HG02623 (cell line): ENCODE measurements around the gene PLCB3.

Experiments used
- ATAC-seq: cut with Tn5 transposase; IDR thresholded peaks from one replicate; pipeline ENCODE4 v1.9.1; 2021; ENCODE audit warnings: moderate library complexity; ENCODE audit not compliant: unreplicated experiment

The PLCB3 gene

DNA sequence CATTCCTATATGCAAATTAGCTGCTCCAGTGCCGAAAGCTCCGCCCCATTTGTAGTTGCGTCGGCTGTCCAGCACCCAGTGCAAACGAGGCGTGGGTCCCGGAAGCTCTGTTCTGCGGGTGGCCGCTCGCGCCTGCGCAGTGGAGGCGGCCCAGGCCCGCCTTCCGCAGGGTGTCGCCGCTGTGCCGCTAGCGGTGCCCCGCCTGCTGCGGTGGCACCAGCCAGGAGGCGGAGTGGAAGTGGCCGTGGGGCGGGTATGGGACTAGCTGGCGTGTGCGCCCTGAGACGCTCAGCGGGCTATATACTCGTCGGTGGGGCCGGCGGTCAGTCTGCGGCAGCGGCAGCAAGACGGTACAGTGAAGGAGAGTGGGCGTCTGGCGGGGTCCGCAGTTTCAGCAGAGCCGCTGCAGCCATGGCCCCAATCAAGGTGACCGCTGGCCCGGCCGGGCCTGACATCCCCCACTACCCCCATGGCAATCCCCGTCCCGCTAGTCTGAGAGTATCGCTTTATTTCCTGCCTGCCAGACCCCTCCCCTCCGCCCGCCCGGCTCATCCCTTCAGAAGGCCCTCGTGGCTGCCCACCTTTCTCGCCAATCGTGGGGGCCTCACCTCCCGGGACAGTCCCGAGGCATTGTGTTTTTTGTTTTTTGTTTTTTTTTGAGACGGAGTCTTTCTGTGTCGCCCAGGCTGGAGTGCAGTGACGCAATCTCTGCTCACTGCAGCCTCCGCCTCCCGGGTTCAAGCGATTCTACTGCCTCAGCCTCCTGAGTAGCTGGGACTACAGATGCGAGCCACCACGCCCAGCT, 66.8 kb downstream of the PLCB3 start, which contains the start of gene PRDX5:
PRDX5 (plus strand) TSS at position 161 of the 805 bp plus-strand sequence; CDS start at position 256, 95 bp downstream.
- peak; percentile 60 for ATAC-seq
